Retinal pigment epithelial cell (primary cell): ENCODE measurements around the gene TMEM87B.

Source experiments
- DNase-seq: peaks from one replicate; pipeline ENCODE4 v3.0.0-alpha.2; 2010; ENCODE audit warnings: low read depth
- H3K4me3 ChIP-seq: 2 replicates; pipeline ENCODE4 v1.5.1; 2011; ENCODE audit warnings: mild to moderate bottlenecking, low read length, control low read depth, moderate library complexity
- TF ChIP-seq, protein P1 (sequence below): conservative IDR thresholded peaks from 2 replicates; pipeline ENCODE4 v1.5.1; 2011; ENCODE audit warnings: low read depth, low read length, control low read depth, inconsistent platforms

TMEM87B gene

DNA sequence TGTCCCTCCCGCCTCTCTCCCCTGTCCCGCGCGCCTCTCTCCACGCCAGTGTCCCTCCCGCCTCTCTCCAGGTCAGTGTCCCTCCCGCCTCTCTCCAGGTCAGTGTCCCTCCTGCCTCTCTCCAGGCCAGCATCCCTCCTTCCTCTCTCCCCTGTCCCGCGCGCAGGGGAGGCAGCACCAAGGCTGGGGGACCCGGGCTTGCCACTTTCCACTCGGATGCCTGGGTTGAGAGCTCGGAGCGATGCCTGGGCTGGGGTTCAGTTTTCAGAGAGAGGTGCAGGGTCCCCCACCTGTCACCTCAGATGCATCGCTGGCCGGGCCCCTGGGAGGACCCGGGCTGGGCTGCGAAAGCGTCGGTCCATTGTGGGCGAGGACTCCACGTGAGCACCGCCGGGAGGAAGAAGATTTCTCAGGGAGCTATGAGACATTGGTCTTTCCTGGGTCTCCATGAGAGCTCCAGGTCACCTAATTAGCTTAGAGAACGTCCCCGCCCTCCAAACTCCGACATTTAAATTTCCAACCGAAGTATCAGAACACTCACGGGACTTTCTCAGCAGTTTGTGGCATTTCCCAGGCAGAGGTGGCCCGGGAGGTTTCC is 85.2 kb downstream of the TMEM87B start:
- no peak for DNase-seq
- H3K4me3 ChIP-seq: peak overlapping the region; percentile 20

DNA sequence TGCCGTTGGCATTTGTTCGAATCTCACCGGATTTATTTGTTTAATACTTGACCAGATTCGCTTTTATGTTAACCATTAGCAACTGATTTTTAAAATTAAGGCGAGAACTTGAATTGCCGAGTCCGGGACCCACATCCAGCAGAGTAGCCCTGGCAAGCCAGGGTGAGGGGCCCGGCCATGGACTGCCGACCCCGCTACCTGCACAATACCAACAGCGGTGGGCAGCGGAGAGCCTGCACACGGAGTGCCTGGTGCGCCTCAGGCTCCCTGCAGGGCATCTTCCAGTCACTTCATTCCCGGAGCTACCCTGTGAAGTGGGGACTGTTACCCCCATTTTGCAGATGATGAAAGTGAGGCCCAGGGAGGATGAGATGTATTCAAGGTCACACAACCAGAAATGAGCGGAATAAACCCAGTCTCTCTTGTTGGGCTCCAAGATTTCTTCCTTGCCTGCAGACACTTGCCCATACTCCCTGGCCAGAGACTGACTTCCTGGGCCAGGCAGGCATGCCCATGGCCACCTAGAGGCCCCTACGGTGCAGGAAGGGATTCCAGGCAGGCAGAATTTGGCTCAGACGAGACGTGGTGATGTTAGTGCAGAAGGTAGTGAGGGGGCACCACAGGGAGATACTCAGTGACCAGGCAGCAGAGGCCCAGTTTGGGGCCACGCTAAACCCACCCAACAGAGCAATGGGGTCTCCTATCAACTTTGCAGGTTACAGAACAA is 86.0 kb downstream of the TMEM87B start:
- no peak for DNase-seq
- H3K4me3 ChIP-seq: no peak overlapping the region
- TF ChIP-seq, protein P1, sequence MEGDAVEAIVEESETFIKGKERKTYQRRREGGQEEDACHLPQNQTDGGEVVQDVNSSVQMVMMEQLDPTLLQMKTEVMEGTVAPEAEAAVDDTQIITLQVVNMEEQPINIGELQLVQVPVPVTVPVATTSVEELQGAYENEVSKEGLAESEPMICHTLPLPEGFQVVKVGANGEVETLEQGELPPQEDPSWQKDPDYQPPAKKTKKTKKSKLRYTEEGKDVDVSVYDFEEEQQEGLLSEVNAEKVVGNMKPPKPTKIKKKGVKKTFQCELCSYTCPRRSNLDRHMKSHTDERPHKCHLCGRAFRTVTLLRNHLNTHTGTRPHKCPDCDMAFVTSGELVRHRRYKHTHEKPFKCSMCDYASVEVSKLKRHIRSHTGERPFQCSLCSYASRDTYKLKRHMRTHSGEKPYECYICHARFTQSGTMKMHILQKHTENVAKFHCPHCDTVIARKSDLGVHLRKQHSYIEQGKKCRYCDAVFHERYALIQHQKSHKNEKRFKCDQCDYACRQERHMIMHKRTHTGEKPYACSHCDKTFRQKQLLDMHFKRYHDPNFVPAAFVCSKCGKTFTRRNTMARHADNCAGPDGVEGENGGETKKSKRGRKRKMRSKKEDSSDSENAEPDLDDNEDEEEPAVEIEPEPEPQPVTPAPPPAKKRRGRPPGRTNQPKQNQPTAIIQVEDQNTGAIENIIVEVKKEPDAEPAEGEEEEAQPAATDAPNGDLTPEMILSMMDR: no peak

More for the DNA sequence above, 85.2 kb downstream of the TMEM87B start:
- TF ChIP-seq, protein P1: no peak

DNA sequence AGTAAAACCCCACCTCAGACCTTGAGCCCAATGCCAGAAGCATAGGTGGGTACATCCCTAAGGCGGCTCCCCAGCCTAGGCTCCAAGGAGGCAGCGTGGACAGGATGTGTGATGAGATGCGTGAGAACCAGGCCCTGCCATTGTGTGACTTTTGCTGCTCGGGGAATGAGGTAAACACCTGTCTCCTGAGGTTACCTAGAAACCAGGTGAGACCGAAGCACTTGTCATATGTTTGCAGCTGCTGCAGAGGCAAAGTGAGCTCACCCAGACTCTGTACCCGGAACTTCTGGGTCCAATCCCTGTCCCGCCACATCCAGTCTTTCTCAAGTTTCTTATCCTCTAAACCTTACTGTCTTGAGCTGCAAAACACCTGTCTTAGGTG is 86.5 kb downstream of the TMEM87B start:
- H3K4me3 ChIP-seq: no peak overlapping the region
- TF ChIP-seq, protein P1: no peak
- no peak for DNase-seq

DNA sequence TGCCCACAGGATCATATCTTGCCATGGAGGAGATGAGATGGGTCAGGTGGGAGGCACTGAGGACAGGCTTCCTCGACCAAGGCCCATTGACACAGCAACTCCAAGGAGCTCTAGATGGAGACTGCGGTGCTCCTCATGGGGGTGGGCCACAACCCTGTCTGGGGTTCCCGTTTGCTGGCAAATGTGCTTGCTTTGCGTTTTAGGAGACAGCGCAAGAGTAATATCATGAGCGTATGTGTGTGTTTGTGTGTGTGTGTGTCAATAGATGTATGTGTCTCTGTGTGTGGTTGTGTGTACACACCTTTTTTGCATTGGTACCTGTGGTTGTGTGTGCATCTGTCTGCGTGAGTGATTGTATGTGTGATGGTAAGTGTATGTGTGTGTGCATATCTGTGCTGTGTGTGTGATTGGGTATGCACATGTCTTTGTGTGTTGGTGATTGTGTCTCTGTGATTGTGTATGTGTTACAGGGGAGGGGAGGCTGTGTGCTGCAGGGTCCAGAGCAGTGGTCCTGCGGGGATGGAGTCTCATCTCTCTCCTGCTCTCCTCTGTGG is 87.5 kb downstream of the TMEM87B start:
- TF ChIP-seq, protein P1: no peak
- H3K4me3 ChIP-seq: no peak overlapping the region
- no peak for DNase-seq

DNA sequence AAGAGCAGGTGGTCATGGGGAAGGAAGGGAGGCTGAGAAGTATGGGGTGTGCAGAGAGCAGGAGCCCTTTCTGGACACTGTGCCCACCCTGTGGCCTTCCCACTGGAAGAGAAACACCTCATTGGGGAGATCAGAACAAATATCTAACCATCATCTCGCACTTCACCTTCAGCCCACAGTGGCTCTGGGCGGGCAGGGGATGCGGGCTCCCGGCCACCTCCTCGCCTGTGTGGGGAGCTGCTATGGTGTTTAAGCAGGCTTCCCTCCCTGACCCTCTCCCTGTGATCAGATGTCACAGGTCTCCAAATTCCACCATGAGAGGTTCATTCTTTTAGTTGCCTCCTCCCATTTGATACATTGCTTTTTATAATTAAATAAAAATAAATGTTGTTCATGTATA is 88.1 kb downstream of the TMEM87B start:
- TF ChIP-seq, protein P1: no peak
- DNase-seq: no peak
- no peak overlapping the region for H3K4me3 ChIP-seq

DNA sequence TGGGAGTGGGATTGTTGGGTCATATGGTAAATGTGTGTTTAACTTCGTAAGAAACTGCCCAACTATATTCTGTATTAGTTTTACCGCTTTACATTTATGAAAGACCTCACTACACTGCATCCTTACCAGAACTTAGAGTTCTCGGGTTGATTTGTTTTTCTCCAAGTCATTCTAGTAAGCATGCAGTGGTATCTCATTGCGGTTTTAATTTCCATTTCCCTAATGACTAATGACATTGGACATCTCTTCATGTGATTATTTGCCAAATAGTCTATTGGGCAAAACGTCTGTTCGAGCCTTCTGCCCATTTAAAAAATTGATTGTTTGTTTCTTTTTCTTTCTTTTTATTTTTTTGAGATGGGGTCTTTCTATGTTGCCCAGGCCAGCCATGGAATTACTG is 89.9 kb downstream of the TMEM87B start:
- DNase-seq: no peak
- TF ChIP-seq, protein P1: no peak
- no peak overlapping the region for H3K4me3 ChIP-seq
